ENCODE results near the gene PTPN12. TPM values are rescaled to one million over a fixed set of nuclear protein-coding genes. Genes with fewer than 3 reads are reported as not detected.
"Not testable (repeated sequence)": the region's sequence is repeated elsewhere in the genome, so short reads cannot be mapped to it uniquely, and the experiment has no call there.

PTPN12 gene
- total RNA-seq, 3 donors from 2014 or later, result 161 to 176 (median 168) TPM

DNA sequence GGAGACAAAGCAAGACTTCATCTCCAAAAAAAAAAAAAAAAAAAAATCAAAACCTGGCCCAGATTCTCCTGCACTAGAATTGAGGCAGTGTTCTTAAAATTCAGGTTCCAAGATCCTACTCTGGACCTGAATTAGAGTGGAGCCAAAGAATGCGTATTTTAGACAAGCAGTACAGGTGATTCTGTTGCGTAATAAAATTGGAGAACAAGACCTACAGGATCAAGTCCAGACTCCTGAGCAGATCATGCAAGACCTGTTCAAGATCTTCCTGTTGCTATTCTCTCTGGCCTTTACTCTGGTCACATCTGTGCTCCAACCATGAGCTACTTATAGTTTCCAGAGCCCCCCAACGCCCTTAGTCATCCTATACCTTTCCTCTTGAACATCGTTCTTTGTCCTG is 107.7 kb downstream of the PTPN12 start:
- no peak overlapping the region for H3K4me3 ChIP-seq
- H3K9me3 ChIP-seq, result no peaks in the 10 kb centered on the region
- H3K27me3 ChIP-seq, result no peaks in the 10 kb centered on the region
- DNase-seq (ENCODE audit: low spot score in 2 of 2), result no peak
- no peak overlapping the region for H3K27ac ChIP-seq
- TF ChIP-seq POLR2AphosphoS5 (IDR thresholded peaks at IDR 0.05), result no peak
- TF ChIP-seq CTCF (IDR thresholded peaks at IDR 0.05), result no peak
- no peak for TF ChIP-seq POLR2A (IDR thresholded peaks at IDR 0.05)
- no peaks in the 10 kb centered on the region for H3K4me1 ChIP-seq
- intact Hi-C loops (cut with DNase I; ENCODE audit: low total_unique reads), result no loop called here
- no peaks in the 10 kb centered on the region for H3K36me3 ChIP-seq

DNA sequence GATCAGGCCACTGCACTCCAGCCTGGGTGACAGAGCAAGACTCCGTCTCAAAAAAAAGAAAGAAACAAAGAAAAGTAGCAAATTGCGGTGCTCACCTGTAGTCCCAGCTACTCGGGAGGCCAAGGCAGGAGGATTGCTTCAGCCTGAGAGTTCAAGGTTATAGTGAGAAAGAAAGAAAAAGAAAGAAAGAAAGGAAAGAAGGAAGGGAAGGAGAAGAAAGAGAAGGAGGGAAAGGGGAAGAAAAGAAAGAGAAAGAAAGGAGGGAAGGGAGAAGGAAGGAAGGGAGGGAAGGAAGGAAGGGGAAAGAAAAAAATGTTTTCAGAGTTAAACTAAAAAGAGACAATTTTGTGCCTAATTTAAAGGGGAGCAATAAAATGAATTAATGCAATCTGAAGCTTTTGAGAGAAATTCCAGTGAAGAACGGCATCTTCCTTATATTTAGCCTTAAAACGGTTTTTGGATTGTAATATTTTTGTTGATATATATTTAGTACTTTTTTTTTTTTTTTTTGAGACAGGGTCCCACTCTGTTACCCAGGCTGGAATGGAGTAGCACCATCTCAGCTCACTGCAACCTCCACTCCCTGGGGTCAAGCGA is 111.7 kb downstream of the PTPN12 start:
- Histone ChIP-seq H3K4me3 (no peak overlapping the region), H3K27ac (no peak overlapping the region), H3K9me3 (no peaks in the 10 kb centered on the region), H3K4me1 (no peaks in the 10 kb centered on the region), H3K36me3 (no peaks in the 10 kb centered on the region), H3K27me3 (no peaks in the 10 kb centered on the region)
- TF ChIP-seq POLR2AphosphoS5 (IDR thresholded peaks at IDR 0.05) (no peak), CTCF (IDR thresholded peaks at IDR 0.05) (no peak), POLR2A (IDR thresholded peaks at IDR 0.05) (no peak)
- no peak for DNase-seq (ENCODE audit: low spot score in 2 of 2)
- intact Hi-C loops (cut with DNase I; ENCODE audit: low total_unique reads), result no loop called here

GRCh38 chr7:77649716-77650349 is 112.7 kb downstream of the PTPN12 start:
- no peaks in the 10 kb centered on the region for H3K36me3 ChIP-seq
- intact Hi-C loops (cut with DNase I; ENCODE audit: low total_unique reads), result loop anchor here (10.0 kb wide), 1 partner anchor 1655 kb away; no protein-coding TSS in a partner anchor
- H3K9me3 ChIP-seq, result no peaks in the 10 kb centered on the region
- H3K4me1 ChIP-seq, result no peaks in the 10 kb centered on the region
- no peak overlapping the region for H3K27ac ChIP-seq
- no peak for DNase-seq (ENCODE audit: low spot score in 2 of 2)
- no peaks in the 10 kb centered on the region for H3K27me3 ChIP-seq
- TF ChIP-seq POLR2AphosphoS5 (IDR thresholded peaks at IDR 0.05) (no peak), CTCF (IDR thresholded peaks at IDR 0.05) (no peak), POLR2A (IDR thresholded peaks at IDR 0.05) (no peak)
- no peak overlapping the region for H3K4me3 ChIP-seq

DNA sequence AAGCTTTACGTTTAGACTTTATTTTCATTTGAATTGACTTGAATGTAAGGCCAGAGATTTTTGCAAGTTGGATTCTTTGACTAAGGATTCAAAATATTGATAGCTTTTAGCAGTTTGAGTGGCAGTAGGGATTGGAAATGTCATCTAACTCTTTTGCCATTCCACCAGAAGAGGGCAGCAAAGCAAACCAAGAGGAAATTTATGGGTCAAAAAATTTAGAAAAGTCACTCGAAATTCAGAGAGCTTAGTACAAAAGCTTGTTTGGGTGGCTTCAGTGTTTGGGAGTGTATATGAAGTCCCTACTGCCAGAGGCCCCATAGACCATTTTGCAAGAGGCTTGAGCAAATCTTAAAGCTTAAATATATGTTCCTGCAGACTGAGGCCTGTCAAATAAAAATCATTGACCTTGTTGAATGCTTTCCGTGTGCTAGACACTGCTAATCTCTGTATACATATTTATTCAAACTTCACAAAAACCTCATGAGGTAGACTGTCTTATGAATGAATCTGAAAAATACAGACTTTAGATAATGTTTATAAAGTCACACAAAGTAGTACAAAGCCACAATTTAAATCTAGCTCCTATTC is 114.6 kb downstream of the PTPN12 start:
- no peak overlapping the region for H3K4me3 ChIP-seq
- TF ChIP-seq POLR2AphosphoS5 (IDR thresholded peaks at IDR 0.05) (no peak), CTCF (IDR thresholded peaks at IDR 0.05) (peak; percentile 61 to 73 (median 65))
- no peaks in the 10 kb centered on the region for H3K27me3 ChIP-seq
- intact Hi-C loops (cut with DNase I; ENCODE audit: low total_unique reads), result loop anchor here (10.0 kb wide), 1 partner anchor 1653 kb away; no protein-coding TSS in a partner anchor
- H3K9me3 ChIP-seq, result no peaks in the 10 kb centered on the region
- no peak for DNase-seq (ENCODE audit: low spot score in 2 of 2)
- H3K36me3 ChIP-seq, result no peaks in the 10 kb centered on the region
- no peak overlapping the region for H3K27ac ChIP-seq
- H3K4me1 ChIP-seq, result no peaks in the 10 kb centered on the region

DNA sequence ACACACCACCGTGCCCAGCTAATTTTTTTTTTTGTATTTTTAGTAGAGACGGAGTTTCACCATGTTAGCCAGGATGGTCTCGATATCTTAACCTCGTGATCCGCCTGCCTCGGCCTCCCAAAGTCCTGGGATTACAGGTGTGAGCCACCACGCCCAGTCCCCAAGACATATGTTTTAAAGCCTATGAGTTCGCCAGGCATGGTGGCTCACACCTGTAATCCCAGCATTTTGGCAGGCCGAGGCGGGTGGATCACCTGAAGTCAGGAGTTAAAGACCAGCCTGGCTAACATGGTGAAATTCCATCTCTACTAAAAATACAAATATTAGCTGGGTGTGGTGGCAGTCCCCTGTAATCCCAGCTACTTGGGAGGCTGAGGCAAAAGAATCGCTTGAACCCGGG is 115.7 kb downstream of the PTPN12 start:
- H3K4me1 ChIP-seq; H3K36me3 ChIP-seq; H3K4me3 ChIP-seq; DNase-seq (ENCODE audit: low spot score in 2 of 2); H3K27me3 ChIP-seq; H3K9me3 ChIP-seq; H3K27ac ChIP-seq: not testable (repeated sequence)
- intact Hi-C loops (cut with DNase I; ENCODE audit: low total_unique reads), result loop anchor here (10.0 kb wide), 1 partner anchor 1652 kb away; no protein-coding TSS in a partner anchor

Measured in breast epithelium (tissue), 4 donors.